K562 (cell line): Measurements from ENCODE around the gene COG7. TPM values are rescaled to one million over a fixed set of nuclear protein-coding genes. Genes with fewer than 3 reads are reported as not detected.

Source experiments
- FOSL1 ChIP-seq: fragments of 200-800 bp; sonication (Bioruptor generic); conservative IDR thresholded peaks from 2 replicates; pipeline ENCODE4 v1.6.1; 2016; ENCODE audit warnings: missing genetic modification characterization, missing compliant biosample characterization
- HDAC6 ChIP-seq: IDR thresholded peaks from 2 replicates; pipeline ENCODE4 v1.6.1; 2012; ENCODE audit warnings: low read depth, mild to moderate bottlenecking, control low read depth, inconsistent platforms, low read length, moderate library complexity
- NEUROD1 ChIP-seq: fragments of 150-350 bp; IDR thresholded peaks from 2 replicates; pipeline ENCODE4 v1.6.1; 2014; ENCODE audit warnings: borderline replicate concordance, low read length, low read depth; ENCODE audit not compliant: partially characterized antibody
- PHF21A ChIP-seq: fragments of 450-650 bp; IDR thresholded peaks from 2 replicates; pipeline ENCODE4 v1.6.1; 2017; ENCODE audit warnings: low read depth, borderline replicate concordance
- POLR2AphosphoS5 ChIP-seq: IDR thresholded peaks from 2 replicates; pipeline ENCODE4 v1.6.1; 2011; ENCODE audit warnings: mild to moderate bottlenecking, low read depth, low read length, moderate library complexity; ENCODE audit not compliant: control insufficient read depth, insufficient read depth
- PURB ChIP-seq: sonication (generic); formaldehyde crosslinking; IDR thresholded peaks from 2 replicates; pipeline ENCODE4 v1.9.0; 2021; ENCODE audit warnings: low read depth, mild to moderate bottlenecking, missing genetic modification reagents
- polyA plus RNA-seq, 8 experiments: library from polyadenylated mRNA; depleted of rRNA in 4 of 8; stranded (reverse) in 5 of 8; unstranded in 3 of 8; fragments of >200 nt; fragmentation: Nextera tagmentation in 2 of 8; fragmentation: Illumina TruSeq in 1 of 8; extraction: Ambion mirVana in 2 of 8; extraction: Trizol in 1 of 8; gene quantifications; 2 replicates each; pipeline versions ENCODE4 v1.2.1 to v1.2.3, GENCODE V29; 2011 to 2014; ENCODE audit warnings: inconsistent platforms in 1 of 8, missing spikeins in 1 of 8
- total RNA-seq, 7 experiments: library from RNA; depleted of rRNA in 6 of 7; stranded (reverse); fragments of >200 nt in 6 of 7; fragmentation: Illumina TruSeq in 2 of 7; extraction: Trizol in 2 of 7; gene quantifications; 2 replicates each; pipeline versions ENCODE4 v1.2.1 to v1.2.3, GENCODE V29; 2011 to 2021; ENCODE audit warnings: low replicate concordance in 1 of 7
- TF ChIP-seq, protein P1 (sequence below): fragments of 450-650 bp; formaldehyde crosslinking; IDR thresholded peaks from 2 replicates; pipeline ENCODE4 v1.4.0; 2020; ENCODE audit warnings: mild to moderate bottlenecking, mixed read lengths
- TF ChIP-seq, protein P2 (sequence below): sonication (generic); formaldehyde crosslinking; IDR thresholded peaks from 2 replicates; pipeline ENCODE4 v1.5.0; 2020; ENCODE audit warnings: missing genetic modification reagents
- TF ChIP-seq, protein P3 (sequence below): fragments of 450-650 bp; conservative IDR thresholded peaks from 2 replicates; pipeline ENCODE4 v1.6.1; 2016; ENCODE audit warnings: missing genetic modification characterization, low read depth, mild to moderate bottlenecking, control low read depth, missing compliant biosample characterization
- TF ChIP-seq, protein P4 (sequence below): fragments of 450-650 bp; IDR thresholded peaks from 2 replicates; pipeline ENCODE4 v1.6.1; 2016; ENCODE audit warnings: mild to moderate bottlenecking, moderate library complexity

Gene COG7
- total and polyA plus RNA-seq, 9 of the 15 experiments (the other 6 are each of a cell fraction or from before 2014, with no cell fraction given) = 3.8 to 17.6 (median 13.4) TPM

- TF ChIP-seq, protein P1, sequence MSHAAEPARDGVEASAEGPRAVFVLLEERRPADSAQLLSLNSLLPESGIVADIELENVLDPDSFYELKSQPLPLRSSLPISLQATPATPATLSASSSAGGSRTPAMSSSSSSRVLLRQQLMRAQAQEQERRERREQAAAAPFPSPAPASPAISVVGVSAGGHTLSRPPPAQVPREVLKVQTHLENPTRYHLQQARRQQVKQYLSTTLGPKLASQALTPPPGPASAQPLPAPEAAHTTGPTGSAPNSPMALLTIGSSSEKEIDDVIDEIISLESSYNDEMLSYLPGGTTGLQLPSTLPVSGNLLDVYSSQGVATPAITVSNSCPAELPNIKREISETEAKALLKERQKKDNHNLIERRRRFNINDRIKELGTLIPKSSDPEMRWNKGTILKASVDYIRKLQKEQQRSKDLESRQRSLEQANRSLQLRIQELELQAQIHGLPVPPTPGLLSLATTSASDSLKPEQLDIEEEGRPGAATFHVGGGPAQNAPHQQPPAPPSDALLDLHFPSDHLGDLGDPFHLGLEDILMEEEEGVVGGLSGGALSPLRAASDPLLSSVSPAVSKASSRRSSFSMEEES = peak; percentile 44; the same call in 1 of the 2 replicates
- TF ChIP-seq, protein P2, sequence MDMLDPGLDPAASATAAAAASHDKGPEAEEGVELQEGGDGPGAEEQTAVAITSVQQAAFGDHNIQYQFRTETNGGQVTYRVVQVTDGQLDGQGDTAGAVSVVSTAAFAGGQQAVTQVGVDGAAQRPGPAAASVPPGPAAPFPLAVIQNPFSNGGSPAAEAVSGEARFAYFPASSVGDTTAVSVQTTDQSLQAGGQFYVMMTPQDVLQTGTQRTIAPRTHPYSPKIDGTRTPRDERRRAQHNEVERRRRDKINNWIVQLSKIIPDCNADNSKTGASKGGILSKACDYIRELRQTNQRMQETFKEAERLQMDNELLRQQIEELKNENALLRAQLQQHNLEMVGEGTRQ (CRISPR knock-in tag) = peak; percentile 44
- TF ChIP-seq FOSL1 (tag) (no peak; the same call in 1 of the 2 replicates), PHF21A (no peak), PURB (no peak), NEUROD1 (no peak), HDAC6 (no peak), POLR2AphosphoS5 (no peak)
- TF ChIP-seq, protein P3, sequence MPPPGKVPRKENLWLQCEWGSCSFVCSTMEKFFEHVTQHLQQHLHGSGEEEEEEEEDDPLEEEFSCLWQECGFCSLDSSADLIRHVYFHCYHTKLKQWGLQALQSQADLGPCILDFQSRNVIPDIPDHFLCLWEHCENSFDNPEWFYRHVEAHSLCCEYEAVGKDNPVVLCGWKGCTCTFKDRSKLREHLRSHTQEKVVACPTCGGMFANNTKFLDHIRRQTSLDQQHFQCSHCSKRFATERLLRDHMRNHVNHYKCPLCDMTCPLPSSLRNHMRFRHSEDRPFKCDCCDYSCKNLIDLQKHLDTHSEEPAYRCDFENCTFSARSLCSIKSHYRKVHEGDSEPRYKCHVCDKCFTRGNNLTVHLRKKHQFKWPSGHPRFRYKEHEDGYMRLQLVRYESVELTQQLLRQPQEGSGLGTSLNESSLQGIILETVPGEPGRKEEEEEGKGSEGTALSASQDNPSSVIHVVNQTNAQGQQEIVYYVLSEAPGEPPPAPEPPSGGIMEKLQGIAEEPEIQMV (tag) = no peak
- TF ChIP-seq, protein P4, sequence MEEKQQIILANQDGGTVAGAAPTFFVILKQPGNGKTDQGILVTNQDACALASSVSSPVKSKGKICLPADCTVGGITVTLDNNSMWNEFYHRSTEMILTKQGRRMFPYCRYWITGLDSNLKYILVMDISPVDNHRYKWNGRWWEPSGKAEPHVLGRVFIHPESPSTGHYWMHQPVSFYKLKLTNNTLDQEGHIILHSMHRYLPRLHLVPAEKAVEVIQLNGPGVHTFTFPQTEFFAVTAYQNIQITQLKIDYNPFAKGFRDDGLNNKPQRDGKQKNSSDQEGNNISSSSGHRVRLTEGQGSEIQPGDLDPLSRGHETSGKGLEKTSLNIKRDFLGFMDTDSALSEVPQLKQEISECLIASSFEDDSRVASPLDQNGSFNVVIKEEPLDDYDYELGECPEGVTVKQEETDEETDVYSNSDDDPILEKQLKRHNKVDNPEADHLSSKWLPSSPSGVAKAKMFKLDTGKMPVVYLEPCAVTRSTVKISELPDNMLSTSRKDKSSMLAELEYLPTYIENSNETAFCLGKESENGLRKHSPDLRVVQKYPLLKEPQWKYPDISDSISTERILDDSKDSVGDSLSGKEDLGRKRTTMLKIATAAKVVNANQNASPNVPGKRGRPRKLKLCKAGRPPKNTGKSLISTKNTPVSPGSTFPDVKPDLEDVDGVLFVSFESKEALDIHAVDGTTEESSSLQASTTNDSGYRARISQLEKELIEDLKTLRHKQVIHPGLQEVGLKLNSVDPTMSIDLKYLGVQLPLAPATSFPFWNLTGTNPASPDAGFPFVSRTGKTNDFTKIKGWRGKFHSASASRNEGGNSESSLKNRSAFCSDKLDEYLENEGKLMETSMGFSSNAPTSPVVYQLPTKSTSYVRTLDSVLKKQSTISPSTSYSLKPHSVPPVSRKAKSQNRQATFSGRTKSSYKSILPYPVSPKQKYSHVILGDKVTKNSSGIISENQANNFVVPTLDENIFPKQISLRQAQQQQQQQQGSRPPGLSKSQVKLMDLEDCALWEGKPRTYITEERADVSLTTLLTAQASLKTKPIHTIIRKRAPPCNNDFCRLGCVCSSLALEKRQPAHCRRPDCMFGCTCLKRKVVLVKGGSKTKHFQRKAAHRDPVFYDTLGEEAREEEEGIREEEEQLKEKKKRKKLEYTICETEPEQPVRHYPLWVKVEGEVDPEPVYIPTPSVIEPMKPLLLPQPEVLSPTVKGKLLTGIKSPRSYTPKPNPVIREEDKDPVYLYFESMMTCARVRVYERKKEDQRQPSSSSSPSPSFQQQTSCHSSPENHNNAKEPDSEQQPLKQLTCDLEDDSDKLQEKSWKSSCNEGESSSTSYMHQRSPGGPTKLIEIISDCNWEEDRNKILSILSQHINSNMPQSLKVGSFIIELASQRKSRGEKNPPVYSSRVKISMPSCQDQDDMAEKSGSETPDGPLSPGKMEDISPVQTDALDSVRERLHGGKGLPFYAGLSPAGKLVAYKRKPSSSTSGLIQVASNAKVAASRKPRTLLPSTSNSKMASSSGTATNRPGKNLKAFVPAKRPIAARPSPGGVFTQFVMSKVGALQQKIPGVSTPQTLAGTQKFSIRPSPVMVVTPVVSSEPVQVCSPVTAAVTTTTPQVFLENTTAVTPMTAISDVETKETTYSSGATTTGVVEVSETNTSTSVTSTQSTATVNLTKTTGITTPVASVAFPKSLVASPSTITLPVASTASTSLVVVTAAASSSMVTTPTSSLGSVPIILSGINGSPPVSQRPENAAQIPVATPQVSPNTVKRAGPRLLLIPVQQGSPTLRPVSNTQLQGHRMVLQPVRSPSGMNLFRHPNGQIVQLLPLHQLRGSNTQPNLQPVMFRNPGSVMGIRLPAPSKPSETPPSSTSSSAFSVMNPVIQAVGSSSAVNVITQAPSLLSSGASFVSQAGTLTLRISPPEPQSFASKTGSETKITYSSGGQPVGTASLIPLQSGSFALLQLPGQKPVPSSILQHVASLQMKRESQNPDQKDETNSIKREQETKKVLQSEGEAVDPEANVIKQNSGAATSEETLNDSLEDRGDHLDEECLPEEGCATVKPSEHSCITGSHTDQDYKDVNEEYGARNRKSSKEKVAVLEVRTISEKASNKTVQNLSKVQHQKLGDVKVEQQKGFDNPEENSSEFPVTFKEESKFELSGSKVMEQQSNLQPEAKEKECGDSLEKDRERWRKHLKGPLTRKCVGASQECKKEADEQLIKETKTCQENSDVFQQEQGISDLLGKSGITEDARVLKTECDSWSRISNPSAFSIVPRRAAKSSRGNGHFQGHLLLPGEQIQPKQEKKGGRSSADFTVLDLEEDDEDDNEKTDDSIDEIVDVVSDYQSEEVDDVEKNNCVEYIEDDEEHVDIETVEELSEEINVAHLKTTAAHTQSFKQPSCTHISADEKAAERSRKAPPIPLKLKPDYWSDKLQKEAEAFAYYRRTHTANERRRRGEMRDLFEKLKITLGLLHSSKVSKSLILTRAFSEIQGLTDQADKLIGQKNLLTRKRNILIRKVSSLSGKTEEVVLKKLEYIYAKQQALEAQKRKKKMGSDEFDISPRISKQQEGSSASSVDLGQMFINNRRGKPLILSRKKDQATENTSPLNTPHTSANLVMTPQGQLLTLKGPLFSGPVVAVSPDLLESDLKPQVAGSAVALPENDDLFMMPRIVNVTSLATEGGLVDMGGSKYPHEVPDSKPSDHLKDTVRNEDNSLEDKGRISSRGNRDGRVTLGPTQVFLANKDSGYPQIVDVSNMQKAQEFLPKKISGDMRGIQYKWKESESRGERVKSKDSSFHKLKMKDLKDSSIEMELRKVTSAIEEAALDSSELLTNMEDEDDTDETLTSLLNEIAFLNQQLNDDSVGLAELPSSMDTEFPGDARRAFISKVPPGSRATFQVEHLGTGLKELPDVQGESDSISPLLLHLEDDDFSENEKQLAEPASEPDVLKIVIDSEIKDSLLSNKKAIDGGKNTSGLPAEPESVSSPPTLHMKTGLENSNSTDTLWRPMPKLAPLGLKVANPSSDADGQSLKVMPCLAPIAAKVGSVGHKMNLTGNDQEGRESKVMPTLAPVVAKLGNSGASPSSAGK = peak; percentile 31; the same call in 1 of the 2 replicates
Observed at GRCh38 chr16:23496821-23497542, 44.0 kb upstream of the COG7 start (continued).
